ENCODE results near the gene PRR23A.
"Not testable (repeated sequence)": the region's sequence is repeated elsewhere in the genome, so short reads cannot be mapped to it uniquely, and the experiment has no call there.

Gene PRR23A

GRCh38 chr3:139032326-139033002 is 26.4 kb upstream of the PRR23A start:
- in situ Hi-C loops (cut with MboI; ENCODE audit: low pct_unique_long_range_greater_than_20kb, low sequenced_read_pairs, unreplicated experiment): no loop called here
- DNase-seq (ENCODE audit: low spot score): no peak
- no peak for TF ChIP-seq CTCF (IDR thresholded peaks at IDR 0.05; ENCODE audit: extremely low read depth, insufficient read depth, missing control alignments)

- in situ Hi-C loops (cut with MboI; ENCODE audit: low pct_unique_long_range_greater_than_20kb, low sequenced_read_pairs, unreplicated experiment); DNase-seq (ENCODE audit: low spot score): not testable (repeated sequence)
Observed at GRCh38 chr3:139030576-139030975, 24.5 kb upstream of the PRR23A start.

- no peak for TF ChIP-seq CTCF (IDR thresholded peaks at IDR 0.05; ENCODE audit: extremely low read depth, insufficient read depth, missing control alignments)
- in situ Hi-C loops (cut with MboI; ENCODE audit: low pct_unique_long_range_greater_than_20kb, low sequenced_read_pairs, unreplicated experiment): no loop called here
- DNase-seq (ENCODE audit: low spot score): no peak
Observed at GRCh38 chr3:139024968-139025367, 18.9 kb upstream of the PRR23A start.

GRCh38 chr3:139020868-139021234 is 14.8 kb upstream of the PRR23A start, which contains the start of gene PRR23B:
Gene PRR23B, minus strand, starts transcription at chr3:139020926. Its CDS starts 265 bp downstream, at chr3:139020661.
- in situ Hi-C loops (cut with MboI; ENCODE audit: low pct_unique_long_range_greater_than_20kb, low sequenced_read_pairs, unreplicated experiment): no loop called here
- no peak for DNase-seq (ENCODE audit: low spot score)
- TF ChIP-seq CTCF (IDR thresholded peaks at IDR 0.05; ENCODE audit: extremely low read depth, insufficient read depth, missing control alignments): no peak

- in situ Hi-C loops (cut with MboI; ENCODE audit: low pct_unique_long_range_greater_than_20kb, low sequenced_read_pairs, unreplicated experiment): no loop called here
- DNase-seq (ENCODE audit: low spot score): no peak
- no peak for TF ChIP-seq CTCF (IDR thresholded peaks at IDR 0.05; ENCODE audit: extremely low read depth, insufficient read depth, missing control alignments)
Observed at GRCh38 chr3:139020036-139020867, 14.2 kb upstream of the PRR23A start.

GRCh38 chr3:139016430-139017048 is 10.5 kb upstream of the PRR23A start:
- no peak for TF ChIP-seq CTCF (IDR thresholded peaks at IDR 0.05; ENCODE audit: extremely low read depth, insufficient read depth, missing control alignments)
- no peak for DNase-seq (ENCODE audit: low spot score)
- in situ Hi-C loops (cut with MboI; ENCODE audit: low pct_unique_long_range_greater_than_20kb, low sequenced_read_pairs, unreplicated experiment): no loop called here
